HG03280 (cell line): ENCODE data around the gene ACAD11.

Experiments used
- ATAC-seq: cut with Tn5 transposase; IDR thresholded peaks from one replicate; pipeline ENCODE4 v1.9.1; 2021; ENCODE audit warnings: mild to moderate bottlenecking, moderate library complexity; ENCODE audit not compliant: unreplicated experiment

The ACAD11 gene

GRCh38 chr3:132513057-132513456 is 146.6 kb downstream of the ACAD11 start:
- ATAC-seq: no peak

DNA sequence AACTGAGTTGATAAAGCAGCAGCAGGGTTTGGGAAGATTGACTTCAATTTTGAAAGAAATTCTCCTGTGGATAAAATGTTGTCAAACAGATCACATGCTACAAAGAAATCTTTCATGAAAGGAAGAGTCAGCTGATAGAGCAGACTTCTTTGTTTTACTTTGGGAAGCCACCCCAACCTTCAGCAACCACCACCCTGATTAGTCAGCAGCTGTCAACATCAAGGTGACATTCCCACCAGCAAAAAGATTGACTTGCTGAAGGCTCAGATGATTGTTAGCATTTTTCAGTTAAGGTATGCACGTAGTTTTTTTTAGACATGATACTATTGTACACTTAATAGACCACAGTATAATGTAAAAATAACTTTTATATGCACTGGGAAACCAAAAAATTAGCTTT is 150.1 kb downstream of the ACAD11 start:
- no peak for ATAC-seq

- no peak for ATAC-seq
These were observed 150.5 kb downstream of the ACAD11 start for GRCh38 chr3:132509096-132509495.
